Hepatocyte (in vitro differentiated cells): ENCODE data around the gene PREX1.

Experiments used
- CTCF ChIP-seq: fragments of 200-600 bp; sonication (generic); IDR thresholded peaks from 2 replicates; pipeline ENCODE4 v1.5.1; 2016; ENCODE audit warnings: antibody characterized with exemption, mild to moderate bottlenecking; ENCODE audit not compliant: poor library complexity
- EZH2 ChIP-seq: fragments of 200-600 bp; sonication (generic); IDR thresholded peaks from 2 replicates; pipeline ENCODE4 v1.6.1; 2016; ENCODE audit warnings: antibody characterized with exemption, mild to moderate bottlenecking, borderline replicate concordance
- EZH2phosphoT487 ChIP-seq: fragments of 200-600 bp; sonication (generic); IDR thresholded peaks from one replicate; pipeline ENCODE4 v1.6.1; 2018; ENCODE audit warnings: antibody characterized with exemption, mild to moderate bottlenecking, low read depth, moderate library complexity; ENCODE audit not compliant: unreplicated experiment, severe bottlenecking

- TF ChIP-seq CTCF (no peak), EZH2 (no peak), EZH2phosphoT487 (no peak)
These were observed 19.3 kb downstream of the PREX1 start for GRCh38 chr20:48808382-48809034.
